ENCODE results near the gene STC2. TPM values are rescaled to one million over a fixed set of nuclear protein-coding genes. Genes with fewer than 3 reads are reported as not detected.
"Not testable (repeated sequence)": the region's sequence is repeated elsewhere in the genome, so short reads cannot be mapped to it uniquely, and the experiment has no call there.

Gene STC2
- total RNA-seq, 1 experiment from 2014 or later = 60.4 TPM

GRCh38 chr5:173288632-173289031 lies 39.6 kb downstream of the STC2 start:
- peaks cover 89% of the 10 kb centered on the region for H3K27me3 Mint-ChIP-seq (ENCODE audit: unreplicated experiment)
- H3K27ac Mint-ChIP-seq (ENCODE audit: unreplicated experiment) = no peak overlapping the region
- TF ChIP-seq, protein P1, sequence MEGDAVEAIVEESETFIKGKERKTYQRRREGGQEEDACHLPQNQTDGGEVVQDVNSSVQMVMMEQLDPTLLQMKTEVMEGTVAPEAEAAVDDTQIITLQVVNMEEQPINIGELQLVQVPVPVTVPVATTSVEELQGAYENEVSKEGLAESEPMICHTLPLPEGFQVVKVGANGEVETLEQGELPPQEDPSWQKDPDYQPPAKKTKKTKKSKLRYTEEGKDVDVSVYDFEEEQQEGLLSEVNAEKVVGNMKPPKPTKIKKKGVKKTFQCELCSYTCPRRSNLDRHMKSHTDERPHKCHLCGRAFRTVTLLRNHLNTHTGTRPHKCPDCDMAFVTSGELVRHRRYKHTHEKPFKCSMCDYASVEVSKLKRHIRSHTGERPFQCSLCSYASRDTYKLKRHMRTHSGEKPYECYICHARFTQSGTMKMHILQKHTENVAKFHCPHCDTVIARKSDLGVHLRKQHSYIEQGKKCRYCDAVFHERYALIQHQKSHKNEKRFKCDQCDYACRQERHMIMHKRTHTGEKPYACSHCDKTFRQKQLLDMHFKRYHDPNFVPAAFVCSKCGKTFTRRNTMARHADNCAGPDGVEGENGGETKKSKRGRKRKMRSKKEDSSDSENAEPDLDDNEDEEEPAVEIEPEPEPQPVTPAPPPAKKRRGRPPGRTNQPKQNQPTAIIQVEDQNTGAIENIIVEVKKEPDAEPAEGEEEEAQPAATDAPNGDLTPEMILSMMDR (IDR thresholded peaks at IDR 0.05; ENCODE audit: unreplicated experiment) = no peak
- DNase-seq = no peak
- peaks cover 1% of the 10 kb centered on the region for H3K4me1 Mint-ChIP-seq (ENCODE audit: low read depth, unreplicated experiment)
- BruUV-seq (replicated peaks) = no TSS peak
- CTCF ChIA-PET = no interaction called here
- intact Hi-C loops (cut with micrococcal nuclease; ENCODE audit: unreplicated experiment) = no loop called here
- H3K9me3 Mint-ChIP-seq (ENCODE audit: low read depth, unreplicated experiment) = no peaks in the 10 kb centered on the region
- H3K36me3 Mint-ChIP-seq (ENCODE audit: insufficient read depth, unreplicated experiment) = no peaks in the 10 kb centered on the region
- H3K4me3 Mint-ChIP-seq (ENCODE audit: low read depth, unreplicated experiment) = no peak overlapping the region

DNA sequence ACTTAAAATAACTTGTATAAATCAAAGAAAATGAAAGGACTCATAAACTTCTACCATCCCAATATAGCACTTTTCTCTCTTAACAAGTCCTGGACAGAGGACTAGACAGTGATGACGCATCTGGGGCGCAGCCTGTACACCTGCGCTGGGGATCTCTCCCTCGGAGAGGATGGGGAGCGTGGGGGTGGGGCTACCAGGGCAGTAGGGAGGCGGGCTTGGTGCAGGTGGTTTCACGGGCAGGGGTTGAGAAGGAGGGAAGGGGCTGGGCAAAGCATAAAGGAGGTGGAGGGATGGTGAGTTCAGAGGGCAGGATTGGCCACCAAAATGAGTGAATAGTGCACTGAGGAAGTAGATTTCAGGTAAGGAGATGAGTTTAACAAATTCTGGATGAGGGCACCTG lies 41.1 kb downstream of the STC2 start:
- DNase-seq = no peak
- no peak overlapping the region for H3K27ac Mint-ChIP-seq (ENCODE audit: unreplicated experiment)
- no TSS peak for BruUV-seq (replicated peaks)
- peaks cover 95% of the 10 kb centered on the region for H3K27me3 Mint-ChIP-seq (ENCODE audit: unreplicated experiment)
- CTCF ChIA-PET = no interaction called here
- no peaks in the 10 kb centered on the region for H3K4me1 Mint-ChIP-seq (ENCODE audit: low read depth, unreplicated experiment)
- TF ChIP-seq, protein P1 (IDR thresholded peaks at IDR 0.05; ENCODE audit: unreplicated experiment) = no peak
- no peak overlapping the region for H3K4me3 Mint-ChIP-seq (ENCODE audit: low read depth, unreplicated experiment)
- H3K36me3 Mint-ChIP-seq (ENCODE audit: insufficient read depth, unreplicated experiment) = no peaks in the 10 kb centered on the region
- intact Hi-C loops (cut with micrococcal nuclease; ENCODE audit: unreplicated experiment) = no loop called here
- no peaks in the 10 kb centered on the region for H3K9me3 Mint-ChIP-seq (ENCODE audit: low read depth, unreplicated experiment)

- CTCF ChIA-PET; intact Hi-C loops (cut with micrococcal nuclease; ENCODE audit: unreplicated experiment); H3K9me3 Mint-ChIP-seq (ENCODE audit: low read depth, unreplicated experiment); DNase-seq; H3K27ac Mint-ChIP-seq (ENCODE audit: unreplicated experiment); BruUV-seq (replicated peaks); H3K4me1 Mint-ChIP-seq (ENCODE audit: low read depth, unreplicated experiment); H3K36me3 Mint-ChIP-seq (ENCODE audit: insufficient read depth, unreplicated experiment): not testable (repeated sequence)
- H3K4me3 Mint-ChIP-seq (ENCODE audit: low read depth, unreplicated experiment) = peak overlapping the region; percentile 14
- peaks cover 95% of the 10 kb centered on the region for H3K27me3 Mint-ChIP-seq (ENCODE audit: unreplicated experiment)
These were observed 43.8 kb downstream of the STC2 start for GRCh38 chr5:173284343-173284958.

- peaks cover 96% of the 10 kb centered on the region for H3K27me3 Mint-ChIP-seq (ENCODE audit: unreplicated experiment)
- BruUV-seq (replicated peaks) = no TSS peak
- no peaks in the 10 kb centered on the region for H3K4me1 Mint-ChIP-seq (ENCODE audit: low read depth, unreplicated experiment)
- TF ChIP-seq, protein P1 (IDR thresholded peaks at IDR 0.05; ENCODE audit: unreplicated experiment) = peak; percentile 72
- peak overlapping the region; percentile 24 for H3K4me3 Mint-ChIP-seq (ENCODE audit: low read depth, unreplicated experiment)
- H3K9me3 Mint-ChIP-seq (ENCODE audit: low read depth, unreplicated experiment) = no peaks in the 10 kb centered on the region
- intact Hi-C loops (cut with micrococcal nuclease; ENCODE audit: unreplicated experiment) = loop anchor here (2.0 kb wide), 2 partner anchors 305 to 577 kb away; no protein-coding TSS in a partner anchor
- no peak overlapping the region for H3K27ac Mint-ChIP-seq (ENCODE audit: unreplicated experiment)
- CTCF ChIA-PET = no interaction called here
- no peaks in the 10 kb centered on the region for H3K36me3 Mint-ChIP-seq (ENCODE audit: insufficient read depth, unreplicated experiment)
- DNase-seq = peak; percentile 92
These were observed 44.6 kb downstream of the STC2 start for GRCh38 chr5:173283318-173284288.

Measured in Calu3 (cell line).